GM13976 (cell line): ENCODE data around the gene NPR2.

Source experiments
- DNase-seq: peaks from one replicate; pipeline ENCODE4 v3.0.0; 2012; ENCODE audit warnings: low spot score
- in situ Hi-C: fragments of 300-500 bp; cut with MboI; formaldehyde crosslinking; loops from one replicate; pipeline ENCODE4 v1.12.0; 2022; ENCODE audit warnings: low sequenced_read_pairs, mixed read lengths, inconsistent platforms; ENCODE audit not compliant: unreplicated experiment
- TF ChIP-seq, protein P1 (sequence below): IDR thresholded peaks from 2 replicates; pipeline ENCODE4 v1.5.1; 2012; ENCODE audit warnings: borderline replicate concordance, mild to moderate bottlenecking; ENCODE audit not compliant: insufficient read depth; ENCODE audit errors: extremely low read depth, missing control alignments, control extremely low read depth

Gene NPR2

DNA sequence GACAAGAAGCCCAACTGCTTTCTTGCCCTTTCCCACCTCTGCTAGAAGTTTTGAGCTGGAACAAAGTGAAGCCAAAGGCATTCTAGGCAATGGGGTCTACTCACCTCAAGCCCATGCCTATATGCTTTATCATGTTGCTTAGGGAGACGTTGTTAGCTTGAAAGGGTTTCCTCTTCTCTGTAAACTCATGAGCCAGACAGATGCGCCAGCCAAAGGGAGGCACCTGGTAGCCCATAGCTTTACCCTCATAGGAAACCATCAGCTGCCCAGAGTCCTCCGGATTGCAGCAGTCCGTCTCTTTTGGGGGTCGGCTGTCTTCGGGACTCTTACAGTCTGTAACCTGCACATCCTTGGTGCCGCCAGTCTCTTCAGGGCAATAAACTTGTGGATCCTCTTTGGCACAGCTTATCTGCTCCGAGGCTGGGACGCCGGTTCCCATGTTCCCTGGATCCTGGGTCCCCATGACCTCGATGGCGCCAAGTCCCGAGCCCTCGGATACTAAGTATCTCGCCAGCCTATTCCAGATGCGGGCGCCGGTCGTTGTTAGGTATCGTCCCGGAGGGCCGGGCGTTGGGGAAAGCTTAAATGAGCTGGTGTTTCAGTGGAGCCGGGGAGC is 43.0 kb upstream of the NPR2 start:
- TF ChIP-seq, protein P1, sequence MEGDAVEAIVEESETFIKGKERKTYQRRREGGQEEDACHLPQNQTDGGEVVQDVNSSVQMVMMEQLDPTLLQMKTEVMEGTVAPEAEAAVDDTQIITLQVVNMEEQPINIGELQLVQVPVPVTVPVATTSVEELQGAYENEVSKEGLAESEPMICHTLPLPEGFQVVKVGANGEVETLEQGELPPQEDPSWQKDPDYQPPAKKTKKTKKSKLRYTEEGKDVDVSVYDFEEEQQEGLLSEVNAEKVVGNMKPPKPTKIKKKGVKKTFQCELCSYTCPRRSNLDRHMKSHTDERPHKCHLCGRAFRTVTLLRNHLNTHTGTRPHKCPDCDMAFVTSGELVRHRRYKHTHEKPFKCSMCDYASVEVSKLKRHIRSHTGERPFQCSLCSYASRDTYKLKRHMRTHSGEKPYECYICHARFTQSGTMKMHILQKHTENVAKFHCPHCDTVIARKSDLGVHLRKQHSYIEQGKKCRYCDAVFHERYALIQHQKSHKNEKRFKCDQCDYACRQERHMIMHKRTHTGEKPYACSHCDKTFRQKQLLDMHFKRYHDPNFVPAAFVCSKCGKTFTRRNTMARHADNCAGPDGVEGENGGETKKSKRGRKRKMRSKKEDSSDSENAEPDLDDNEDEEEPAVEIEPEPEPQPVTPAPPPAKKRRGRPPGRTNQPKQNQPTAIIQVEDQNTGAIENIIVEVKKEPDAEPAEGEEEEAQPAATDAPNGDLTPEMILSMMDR = no peak
- no peak for DNase-seq
- in situ Hi-C loops = no loop called here

DNA sequence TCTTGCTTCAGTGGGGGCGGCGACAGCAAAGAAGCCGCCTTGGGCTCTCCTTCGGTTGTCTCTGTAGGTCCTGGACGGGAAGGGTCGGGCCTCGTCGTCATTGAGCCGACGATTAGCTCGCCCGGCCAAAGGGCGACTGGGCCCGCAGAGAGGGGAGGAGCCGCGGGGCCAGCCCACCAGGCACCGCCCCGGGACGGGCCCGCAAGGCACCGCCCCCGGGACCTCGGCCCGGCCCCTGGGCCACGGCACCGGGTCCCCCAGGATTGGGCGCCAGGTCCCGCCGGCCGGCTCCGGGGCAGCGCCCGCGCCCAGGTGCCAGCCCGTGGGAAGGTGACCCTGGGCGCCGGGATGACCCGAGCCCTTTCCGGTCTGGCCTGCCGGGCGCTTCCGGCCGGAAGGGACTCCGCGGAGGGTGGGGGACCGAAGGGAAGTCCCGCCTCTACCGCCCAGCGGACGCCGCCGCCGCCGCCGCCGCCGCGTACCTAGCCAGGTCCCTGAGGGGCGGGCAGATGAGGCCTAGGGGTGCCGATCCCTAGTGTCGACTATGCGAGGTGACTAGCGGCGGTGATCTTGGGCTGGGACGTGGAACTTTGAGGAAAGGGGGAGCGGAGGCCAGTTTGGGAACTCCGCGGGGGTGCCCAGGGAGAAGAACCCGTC is 42.4 kb upstream of the NPR2 start, which contains the start of the genes GBA2 and RGP1:
GBA2 (minus strand) TSS at position 371 of the 657 bp plus-strand sequence. CDS start 524 bp downstream, outside the sequence.
RGP1 (plus strand) TSS at position 430 of the 657 bp plus-strand sequence. CDS start 469 bp downstream, outside the sequence.
- peak; percentile 90 for DNase-seq
- in situ Hi-C loops = no loop called here
- TF ChIP-seq, protein P1 = no peak

DNA sequence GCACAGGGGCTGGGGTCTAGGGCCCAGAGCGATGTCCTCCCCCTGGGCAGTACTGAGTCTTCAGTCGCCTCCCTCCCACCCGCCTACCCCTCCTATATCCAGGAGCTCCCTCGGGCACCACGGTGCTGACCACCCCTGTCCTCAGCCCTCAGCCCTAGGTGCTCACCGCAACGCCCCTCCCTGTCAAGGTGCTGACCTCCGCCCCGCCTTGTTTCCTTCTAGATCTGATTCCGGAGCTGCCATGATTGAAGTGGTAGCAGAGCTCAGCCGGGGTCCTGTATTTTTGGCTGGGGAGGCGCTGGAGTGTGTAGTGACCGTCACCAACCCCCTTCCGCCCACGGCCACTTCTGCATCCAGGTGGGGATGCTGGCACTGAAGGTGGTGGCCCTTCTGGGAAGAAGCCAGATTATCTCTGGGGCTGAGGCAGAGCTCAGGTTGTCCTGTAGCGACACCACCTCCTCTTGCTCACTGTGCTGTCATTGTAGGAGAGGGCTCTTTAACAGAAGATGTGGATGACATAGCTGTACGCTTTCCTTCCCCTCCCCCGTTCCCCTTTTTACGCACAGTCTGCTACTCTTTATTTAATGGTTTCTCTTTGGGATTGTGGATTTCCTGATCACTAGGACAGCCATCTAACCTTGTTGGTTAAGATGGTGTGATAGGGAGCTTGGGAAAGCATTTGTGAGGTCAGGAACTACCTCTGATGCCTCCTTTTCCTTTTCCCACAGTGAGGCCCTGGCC is 41.7 kb upstream of the NPR2 start:
- in situ Hi-C loops = no loop called here
- peak; percentile 57 for DNase-seq
- TF ChIP-seq, protein P1 = no peak

DNA sequence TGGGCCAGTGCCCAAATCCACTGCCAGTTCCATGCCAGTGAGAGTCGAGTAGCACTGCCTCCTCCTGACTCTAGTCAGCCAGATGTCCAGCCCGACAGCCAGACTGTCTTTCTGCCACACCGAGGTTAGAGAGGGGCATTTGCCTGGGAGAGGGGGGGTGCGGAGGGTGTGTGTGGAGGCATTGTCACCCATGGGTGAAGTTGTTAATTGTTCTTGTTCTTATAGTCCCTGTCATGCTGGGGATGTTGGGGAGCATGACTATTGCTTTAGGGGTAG is 41.2 kb upstream of the NPR2 start:
- in situ Hi-C loops = no loop called here
- no peak for DNase-seq
- TF ChIP-seq, protein P1 = no peak

DNA sequence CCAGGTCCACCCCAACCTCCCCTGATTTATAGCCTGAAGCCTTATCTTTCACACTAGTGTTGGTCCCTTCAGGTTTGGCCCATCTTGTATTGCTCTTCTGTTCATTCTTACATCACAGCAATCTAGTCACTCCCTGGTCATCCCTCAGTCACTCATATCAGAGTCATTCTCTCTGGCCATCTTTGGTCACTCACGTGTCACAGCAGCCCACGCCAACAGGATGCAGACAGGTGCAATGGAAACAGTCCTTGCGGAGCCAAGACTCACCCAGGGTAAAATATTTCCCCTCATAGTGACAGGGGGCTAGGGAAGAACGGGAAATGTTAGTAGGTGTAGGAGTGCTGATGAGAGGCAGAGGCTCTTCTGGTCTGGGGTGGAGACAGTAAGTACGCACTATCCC is 37.9 kb upstream of the NPR2 start:
- no peak for DNase-seq
- TF ChIP-seq, protein P1 = no peak
- in situ Hi-C loops = no loop called here

DNA sequence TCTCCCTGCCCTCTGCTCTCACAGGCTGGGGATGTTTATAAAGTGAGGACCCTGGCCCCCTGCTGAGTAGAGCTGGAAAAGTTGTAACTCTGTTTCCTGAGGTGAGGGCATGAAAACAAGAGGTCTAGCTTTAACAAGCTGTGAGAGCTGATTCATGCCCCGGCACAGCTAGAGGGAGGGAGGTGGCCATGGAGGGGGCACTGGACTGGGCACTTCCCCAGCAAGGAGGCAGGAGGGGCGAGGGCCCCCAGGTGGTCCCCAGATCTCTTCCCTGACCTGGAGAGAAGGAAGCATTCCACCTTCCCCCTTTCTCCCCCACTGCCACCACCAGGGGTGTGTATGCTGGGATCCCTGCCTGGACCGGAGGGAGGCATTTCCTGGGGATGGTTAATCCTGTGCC is 37.1 kb upstream of the NPR2 start, which contains the start of gene MSMP:
MSMP (minus strand) TSS at position 13 of the 400 bp plus-strand sequence. CDS start 147 bp downstream, outside the sequence.
- in situ Hi-C loops = no loop called here
- TF ChIP-seq, protein P1 = no peak
- DNase-seq = no peak
